Vagina (tissue), 2 donors: Measurements from ENCODE around the gene PDE4D.

Experiments used
- POLR2A ChIP-seq, 2 donors: fragments of 450-650 bp; IDR thresholded peaks; one replicate each; pipeline ENCODE4 v1.6.1; 2017; ENCODE audit warnings: antibody characterized with exemption in 2 of 2, mild to moderate bottlenecking in 2 of 2, moderate library complexity in 2 of 2
- POLR2AphosphoS5 ChIP-seq, 2 donors: sonication (generic); formaldehyde crosslinking; IDR thresholded peaks; one replicate each; pipeline ENCODE4 v1.9.0; 2017; ENCODE audit warnings: antibody characterized with exemption in 2 of 2, mild to moderate bottlenecking in 2 of 2, low read depth in 1 of 2; ENCODE audit not compliant: insufficient read depth in 1 of 2
- TF ChIP-seq, protein P1 (sequence below), 3 experiments: fragments of 450-650 bp in 2 of 3; fragments of 200-600 bp in 1 of 3; sonication (generic) in 1 of 3; IDR thresholded peaks; one replicate each; pipeline ENCODE4 v1.5.1; 2017 to 2019; ENCODE audit warnings: antibody characterized with exemption in 3 of 3, mild to moderate bottlenecking in 2 of 3, moderate library complexity in 2 of 3

DNA sequence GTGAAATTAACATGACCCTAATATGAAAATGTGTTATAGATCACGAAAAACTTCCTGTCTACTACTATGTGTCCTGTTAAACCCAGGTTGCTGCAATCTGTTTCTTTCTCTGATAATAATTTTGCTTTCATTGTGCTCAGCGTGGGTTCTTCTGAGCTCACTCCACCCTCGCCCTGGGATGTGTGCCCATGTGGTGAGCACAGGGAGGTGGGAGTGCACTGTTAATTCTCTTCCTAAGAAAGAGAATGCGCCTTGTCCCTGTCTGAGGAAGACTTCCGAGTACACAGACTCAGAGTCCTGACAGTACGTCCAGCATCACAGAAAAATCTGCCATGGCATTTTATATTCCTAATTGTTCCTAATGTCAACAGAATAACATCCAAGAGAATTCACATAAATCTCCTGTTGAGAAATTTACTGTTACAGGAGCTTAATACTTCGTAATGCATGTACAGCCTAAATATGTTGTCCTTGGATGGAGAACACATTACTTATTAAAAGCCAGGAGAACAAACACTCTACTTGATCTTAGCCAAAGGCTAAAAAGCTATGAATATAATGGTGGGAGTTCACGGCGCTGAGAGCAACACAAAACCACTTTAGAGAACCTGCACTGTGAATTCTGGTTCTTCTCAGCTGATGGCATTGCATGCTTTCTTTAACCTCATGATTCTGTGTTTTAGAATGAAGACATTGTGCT lies 102.6 kb downstream of the PDE4D start:
- TF ChIP-seq POLR2A (IDR thresholded peaks at IDR 0.05), result no peak
- TF ChIP-seq, protein P1, sequence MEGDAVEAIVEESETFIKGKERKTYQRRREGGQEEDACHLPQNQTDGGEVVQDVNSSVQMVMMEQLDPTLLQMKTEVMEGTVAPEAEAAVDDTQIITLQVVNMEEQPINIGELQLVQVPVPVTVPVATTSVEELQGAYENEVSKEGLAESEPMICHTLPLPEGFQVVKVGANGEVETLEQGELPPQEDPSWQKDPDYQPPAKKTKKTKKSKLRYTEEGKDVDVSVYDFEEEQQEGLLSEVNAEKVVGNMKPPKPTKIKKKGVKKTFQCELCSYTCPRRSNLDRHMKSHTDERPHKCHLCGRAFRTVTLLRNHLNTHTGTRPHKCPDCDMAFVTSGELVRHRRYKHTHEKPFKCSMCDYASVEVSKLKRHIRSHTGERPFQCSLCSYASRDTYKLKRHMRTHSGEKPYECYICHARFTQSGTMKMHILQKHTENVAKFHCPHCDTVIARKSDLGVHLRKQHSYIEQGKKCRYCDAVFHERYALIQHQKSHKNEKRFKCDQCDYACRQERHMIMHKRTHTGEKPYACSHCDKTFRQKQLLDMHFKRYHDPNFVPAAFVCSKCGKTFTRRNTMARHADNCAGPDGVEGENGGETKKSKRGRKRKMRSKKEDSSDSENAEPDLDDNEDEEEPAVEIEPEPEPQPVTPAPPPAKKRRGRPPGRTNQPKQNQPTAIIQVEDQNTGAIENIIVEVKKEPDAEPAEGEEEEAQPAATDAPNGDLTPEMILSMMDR (IDR thresholded peaks at IDR 0.05), result no peak
- no peak for TF ChIP-seq POLR2AphosphoS5 (IDR thresholded peaks at IDR 0.05; ENCODE audit: insufficient read depth in 1 of 2, low read depth in 1 of 2)
